ENCODE data around the gene TOX3.

DNA sequence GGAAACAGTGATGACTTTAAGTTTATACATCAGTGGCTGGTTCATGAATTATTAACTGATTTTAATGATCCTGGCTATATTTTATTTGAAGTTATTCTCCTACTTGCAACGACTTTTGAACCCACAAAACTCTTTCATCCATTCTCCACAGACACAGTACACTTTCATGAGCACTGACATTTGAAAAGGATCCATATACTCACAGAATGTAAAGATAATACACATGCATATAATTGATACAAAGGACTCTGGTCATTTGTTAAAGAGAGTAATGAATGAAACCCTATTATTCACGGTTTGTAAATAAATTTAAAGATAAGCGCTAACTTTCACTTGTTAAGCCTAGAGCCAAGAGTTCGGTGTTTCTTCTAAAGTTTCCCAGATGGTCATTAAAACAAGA lies 3.3 kb downstream of the TOX3 start:
- TF ChIP-seq, protein P1, sequence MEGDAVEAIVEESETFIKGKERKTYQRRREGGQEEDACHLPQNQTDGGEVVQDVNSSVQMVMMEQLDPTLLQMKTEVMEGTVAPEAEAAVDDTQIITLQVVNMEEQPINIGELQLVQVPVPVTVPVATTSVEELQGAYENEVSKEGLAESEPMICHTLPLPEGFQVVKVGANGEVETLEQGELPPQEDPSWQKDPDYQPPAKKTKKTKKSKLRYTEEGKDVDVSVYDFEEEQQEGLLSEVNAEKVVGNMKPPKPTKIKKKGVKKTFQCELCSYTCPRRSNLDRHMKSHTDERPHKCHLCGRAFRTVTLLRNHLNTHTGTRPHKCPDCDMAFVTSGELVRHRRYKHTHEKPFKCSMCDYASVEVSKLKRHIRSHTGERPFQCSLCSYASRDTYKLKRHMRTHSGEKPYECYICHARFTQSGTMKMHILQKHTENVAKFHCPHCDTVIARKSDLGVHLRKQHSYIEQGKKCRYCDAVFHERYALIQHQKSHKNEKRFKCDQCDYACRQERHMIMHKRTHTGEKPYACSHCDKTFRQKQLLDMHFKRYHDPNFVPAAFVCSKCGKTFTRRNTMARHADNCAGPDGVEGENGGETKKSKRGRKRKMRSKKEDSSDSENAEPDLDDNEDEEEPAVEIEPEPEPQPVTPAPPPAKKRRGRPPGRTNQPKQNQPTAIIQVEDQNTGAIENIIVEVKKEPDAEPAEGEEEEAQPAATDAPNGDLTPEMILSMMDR (IDR thresholded peaks at IDR 0.05): no peak
- TF ChIP-seq POLR2AphosphoS5 (IDR thresholded peaks at IDR 0.05) (no peak), POLR2A (IDR thresholded peaks at IDR 0.05) (no peak), EP300 (IDR thresholded peaks at IDR 0.05) (no peak)

All from upper lobe of left lung (tissue), 4 donors.